ENCODE results near the gene UNC5C. TPM values are rescaled to one million over a fixed set of nuclear protein-coding genes. Genes with fewer than 3 reads are reported as not detected.

The UNC5C gene
- total RNA-seq, 3 donors from 2014 or later (not counting 1 experiment from before 2014, with no cell fraction given), result not detected

DNA sequence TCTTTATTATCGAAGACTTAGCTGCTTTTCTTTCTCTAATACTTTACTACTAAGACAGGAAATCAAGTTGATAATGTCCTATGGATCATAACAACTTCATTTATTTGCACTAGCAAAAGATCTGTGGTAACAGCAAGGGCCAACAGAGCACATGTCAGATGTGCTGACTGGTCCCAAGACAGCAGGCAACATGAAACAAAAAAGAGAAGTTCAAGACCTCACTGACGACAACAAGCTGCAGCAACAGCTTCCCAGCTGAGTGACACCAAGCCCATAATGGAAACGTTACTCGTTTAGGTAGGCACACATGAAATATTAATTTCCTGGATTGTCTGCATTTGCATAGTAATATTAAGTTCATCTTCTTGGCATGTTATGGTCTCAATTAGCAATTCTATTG is 126.9 kb downstream of the UNC5C start:
- Histone ChIP-seq H3K4me1 (ENCODE audit: control insufficient read depth, insufficient read depth, low read length) (no peaks in the 10 kb centered on the region), H3K4me3 (ENCODE audit: low read length) (no peak overlapping the region), H3K27ac (ENCODE audit: low read length) (no peak overlapping the region), H3K27me3 (ENCODE audit: control insufficient read depth, insufficient read depth, low read length) (no peaks in the 10 kb centered on the region), H3K9me3 (ENCODE audit: control insufficient read depth, insufficient read depth, low read length) (no peaks in the 10 kb centered on the region), H3K36me3 (ENCODE audit: control insufficient read depth, insufficient read depth, low read length) (no peaks in the 10 kb centered on the region)
- TF ChIP-seq CTCF (IDR thresholded peaks at IDR 0.05), result no peak
- Mint-ChIP-seq H3K4me3 (no peak overlapping the region), H3K9me3 (peaks cover 0 to 3% of the 10 kb centered on the region in 2 donors), H3K27ac (no peak overlapping the region), H3K36me3 (no peaks in the 10 kb centered on the region), H3K4me1 (no peaks in the 10 kb centered on the region), H3K27me3 (ENCODE audit: low read depth in 2 of 2) (no peaks in the 10 kb centered on the region)
- intact Hi-C loops (cut with micrococcal nuclease), result no loop called here
- DNase-seq, result no peak
- WGBS (ENCODE audit: insufficient coverage), result 60% methylated on average over 4 of the region's 4 CpGs
- ATAC-seq, result no peak

DNA sequence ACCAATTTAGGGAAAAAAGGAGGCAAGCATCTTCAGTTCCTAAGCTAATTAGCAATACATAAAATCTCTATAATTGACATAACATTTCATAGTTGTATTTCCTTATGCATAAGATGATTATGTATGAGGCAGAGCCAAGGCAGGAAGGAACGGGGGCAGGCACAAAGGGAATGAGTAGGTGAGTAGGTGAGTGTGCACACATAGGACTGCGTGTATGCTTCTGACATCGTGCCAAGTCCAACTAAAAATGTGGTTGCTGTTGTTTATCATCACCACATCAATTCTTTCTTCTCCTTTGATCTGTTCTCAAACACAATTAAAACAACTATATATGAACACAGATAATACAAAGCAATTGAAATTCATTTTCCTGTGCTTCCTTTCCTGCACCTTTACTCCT is 131.2 kb downstream of the UNC5C start:
- TF ChIP-seq CTCF (IDR thresholded peaks at IDR 0.05), result no peak
- 47% methylated on average over 3 of the region's 3 CpGs for WGBS (ENCODE audit: insufficient coverage)
- Histone ChIP-seq H3K4me1 (ENCODE audit: control insufficient read depth, insufficient read depth, low read length) (no peaks in the 10 kb centered on the region), H3K27me3 (ENCODE audit: control insufficient read depth, insufficient read depth, low read length) (no peaks in the 10 kb centered on the region), H3K4me3 (ENCODE audit: low read length) (no peak overlapping the region), H3K27ac (ENCODE audit: low read length) (no peak overlapping the region), H3K9me3 (ENCODE audit: control insufficient read depth, insufficient read depth, low read length) (no peaks in the 10 kb centered on the region), H3K36me3 (ENCODE audit: control insufficient read depth, insufficient read depth, low read length) (no peaks in the 10 kb centered on the region)
- no peak overlapping the region for H3K4me3 Mint-ChIP-seq
- intact Hi-C loops (cut with micrococcal nuclease), result no loop called here
- no peak overlapping the region for H3K27ac Mint-ChIP-seq
- DNase-seq (no peak), ATAC-seq (no peak)
- no peaks in the 10 kb centered on the region for H3K36me3 Mint-ChIP-seq
- peaks cover 0 to 1% of the 10 kb centered on the region in 2 donors for H3K9me3 Mint-ChIP-seq
- H3K4me1 Mint-ChIP-seq, result no peaks in the 10 kb centered on the region
- no peaks in the 10 kb centered on the region for H3K27me3 Mint-ChIP-seq (ENCODE audit: low read depth in 2 of 2)

DNA sequence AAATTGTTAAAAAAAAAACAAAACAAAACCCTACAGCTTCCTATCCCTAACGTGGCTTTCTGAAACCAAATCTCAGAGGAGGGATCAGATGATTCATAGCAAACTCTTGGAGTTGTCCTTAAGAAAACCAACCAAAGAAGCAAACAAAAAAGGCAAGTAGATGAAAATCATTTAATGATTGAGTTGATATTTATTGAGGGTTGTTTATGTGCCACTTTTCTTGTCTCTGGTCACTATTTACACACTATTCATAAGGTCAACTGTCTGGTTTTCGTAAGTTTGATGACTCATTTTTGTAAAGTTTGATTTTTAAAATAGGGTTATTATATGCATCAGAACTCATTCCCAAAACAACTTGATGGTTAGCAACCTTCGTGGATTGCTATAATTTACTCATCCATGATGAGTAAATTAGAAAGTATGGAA is 133.4 kb downstream of the UNC5C start:
- no peak for TF ChIP-seq CTCF (IDR thresholded peaks at IDR 0.05)
- no peaks in the 10 kb centered on the region for H3K36me3 ChIP-seq (ENCODE audit: control insufficient read depth, insufficient read depth, low read length)
- no peak overlapping the region for H3K27ac ChIP-seq (ENCODE audit: low read length)
- Mint-ChIP-seq H3K9me3 (peaks cover 2 to 3% of the 10 kb centered on the region in 2 donors), H3K4me1 (no peaks in the 10 kb centered on the region), H3K27me3 (ENCODE audit: low read depth in 2 of 2) (peaks cover 0 to 5% of the 10 kb centered on the region in 2 donors), H3K27ac (no peak overlapping the region), H3K36me3 (no peaks in the 10 kb centered on the region), H3K4me3 (no peak overlapping the region)
- DNase-seq (no peak), ATAC-seq (no peak)
- intact Hi-C loops (cut with micrococcal nuclease), result no loop called here
- no peak overlapping the region for H3K4me3 ChIP-seq (ENCODE audit: low read length)
- no peaks in the 10 kb centered on the region for H3K4me1 ChIP-seq (ENCODE audit: control insufficient read depth, insufficient read depth, low read length)
- 60% methylated on average over 1 of the region's 3 CpGs for WGBS (ENCODE audit: insufficient coverage)
- no peaks in the 10 kb centered on the region for H3K27me3 ChIP-seq (ENCODE audit: control insufficient read depth, insufficient read depth, low read length)
- no peaks in the 10 kb centered on the region for H3K9me3 ChIP-seq (ENCODE audit: control insufficient read depth, insufficient read depth, low read length)

- H3K27me3 Mint-ChIP-seq (ENCODE audit: low read depth in 2 of 2), result peaks cover 5 to 6% of the 10 kb centered on the region in 2 donors
- H3K27ac Mint-ChIP-seq, result no peak overlapping the region
- no peaks in the 10 kb centered on the region for H3K27me3 ChIP-seq (ENCODE audit: control insufficient read depth, insufficient read depth, low read length)
- no peak overlapping the region for H3K4me3 Mint-ChIP-seq
- H3K4me1 Mint-ChIP-seq, result no peaks in the 10 kb centered on the region
- H3K27ac ChIP-seq (ENCODE audit: low read length), result no peak overlapping the region
- no peaks in the 10 kb centered on the region for H3K36me3 ChIP-seq (ENCODE audit: control insufficient read depth, insufficient read depth, low read length)
- intact Hi-C loops (cut with micrococcal nuclease), result no loop called here
- no peaks in the 10 kb centered on the region for H3K9me3 ChIP-seq (ENCODE audit: control insufficient read depth, insufficient read depth, low read length)
- H3K9me3 Mint-ChIP-seq, result peaks cover 3 to 4% of the 10 kb centered on the region in 2 donors
- no peak for TF ChIP-seq CTCF (IDR thresholded peaks at IDR 0.05)
- no peak for DNase-seq
- ATAC-seq, result no peak
- 71% methylated on average over 2 of the region's 4 CpGs for WGBS (ENCODE audit: insufficient coverage)
- no peaks in the 10 kb centered on the region for H3K4me1 ChIP-seq (ENCODE audit: control insufficient read depth, insufficient read depth, low read length)
- no peak overlapping the region for H3K4me3 ChIP-seq (ENCODE audit: low read length)
- no peaks in the 10 kb centered on the region for H3K36me3 Mint-ChIP-seq
Observed at GRCh38 chr4:95411371-95412088, 137.2 kb downstream of the UNC5C start.
